ENCODE results near the gene TMEM170A.
"Not testable (repeated sequence)": the region's sequence is repeated elsewhere in the genome, so short reads cannot be mapped to it uniquely, and the experiment has no call there.

TMEM170A gene

GRCh38 chr16:75481475-75481874 is 17.0 kb upstream of the TMEM170A start:
- no peak for DNase-seq
- no peak for ATAC-seq

GRCh38 chr16:75479421-75479990 is 15.0 kb upstream of the TMEM170A start:
- no peak for ATAC-seq
- no peak for DNase-seq

GRCh38 chr16:75478480-75479345 is 14.2 kb upstream of the TMEM170A start:
- ATAC-seq (no peak), DNase-seq (no peak)

- ATAC-seq (no peak), DNase-seq (no peak)
Measured at GRCh38 chr16:75477680-75478473, 13.4 kb upstream of the TMEM170A start.

- ATAC-seq (no peak), DNase-seq (no peak)
Measured at GRCh38 chr16:75476817-75477216, 12.3 kb upstream of the TMEM170A start.

- DNase-seq (no peak), ATAC-seq (no peak)
Measured at GRCh38 chr16:75475420-75475847, 10.9 kb upstream of the TMEM170A start.

GRCh38 chr16:75472908-75473877 is 8.7 kb upstream of the TMEM170A start:
- ATAC-seq (no peak), DNase-seq (no peak)

- ATAC-seq (peak; percentile 69), DNase-seq (peak; percentile 35)
Measured at GRCh38 chr16:75471723-75472633, 7.5 kb upstream of the TMEM170A start.

- ATAC-seq (no peak), DNase-seq (no peak)
Measured at GRCh38 chr16:75466760-75467159, 2.3 kb upstream of the TMEM170A start.

GRCh38 chr16:75463389-75464121 is 934 bp downstream of the TMEM170A start:
- DNase-seq (peak; percentile 40), ATAC-seq (peak; percentile 1)

GRCh38 chr16:75462806-75463205 is 1.7 kb downstream of the TMEM170A start:
- peak; percentile 14 for ATAC-seq
- DNase-seq = no peak

- ATAC-seq = no peak
- no peak for DNase-seq
Measured at GRCh38 chr16:75461575-75461974, 2.9 kb downstream of the TMEM170A start.

GRCh38 chr16:75460446-75460845 is 4.0 kb downstream of the TMEM170A start:
- no peak for ATAC-seq
- no peak for DNase-seq

GRCh38 chr16:75459691-75460090 is 4.8 kb downstream of the TMEM170A start:
- ATAC-seq = no peak
- no peak for DNase-seq

- ATAC-seq (no peak), DNase-seq (no peak)
Measured at GRCh38 chr16:75458439-75458838, 6.0 kb downstream of the TMEM170A start.

- ATAC-seq = no peak
- no peak for DNase-seq
Measured at GRCh38 chr16:75458029-75458428, 6.5 kb downstream of the TMEM170A start.

GRCh38 chr16:75457485-75458021 is 6.9 kb downstream of the TMEM170A start:
- ATAC-seq = no peak
- no peak for DNase-seq

- ATAC-seq (no peak), DNase-seq (no peak)
Measured at GRCh38 chr16:75456971-75457370, 7.5 kb downstream of the TMEM170A start.

- not testable (repeated sequence) for ATAC-seq
Measured at GRCh38 chr16:75456486-75456885, 8.0 kb downstream of the TMEM170A start.

GRCh38 chr16:75455677-75456076 is 8.8 kb downstream of the TMEM170A start:
- DNase-seq = no peak
- ATAC-seq = no peak

More at GRCh38 chr16:75456486-75456885, 8.0 kb downstream of the TMEM170A start:
- DNase-seq = not testable (repeated sequence)

All from stimulated activated naive CD8-positive, alpha-beta T cell treated with anti-CD3 and anti-CD28 coated beads, Interleukin-15, Interleukin-2, amounts not matched to agents 100 U/mL and 50 U/mL, for 24 hours (primary cell).